GM23338 (cell line): ENCODE measurements around the gene RHNO1. TPM values are rescaled to one million over a fixed set of nuclear protein-coding genes. Genes with fewer than 3 reads are reported as not detected.

Source experiments
- ATAC-seq: fragments of 200-7000 bp; cut with Tn5 transposase; 3 replicates; pipeline ENCODE4 v1.9.1; 2020
- DNase-seq: peaks from one replicate; pipeline ENCODE4 v3.0.0-alpha.2; 2015; ENCODE audit warnings: low spot score
- H2AFZ ChIP-seq: fragments of 200-600 bp; sonication (generic); 2 replicates; pipeline ENCODE4 v1.8.0; 2016; ENCODE audit warnings: antibody characterized with exemption, mild to moderate bottlenecking, moderate library complexity
- H3F3A ChIP-seq: fragments of 200-600 bp; sonication (generic); replicated peaks from 2 replicates; pipeline ENCODE4 v1.8.0; 2017; ENCODE audit warnings: antibody characterized with exemption, mixed run types, low read depth
- H3K27ac ChIP-seq: fragments of 200-600 bp; sonication (generic); 2 replicates; pipeline ENCODE4 v1.6.1; 2016; ENCODE audit warnings: low read depth
- H3K27me3 ChIP-seq: fragments of 200-600 bp; sonication (generic); 2 replicates; pipeline ENCODE4 v1.8.0; 2016; ENCODE audit warnings: mild to moderate bottlenecking, mixed run types, moderate library complexity; ENCODE audit not compliant: insufficient read depth
- H3K36me3 ChIP-seq: fragments of 200-600 bp; sonication (generic); 2 replicates; pipeline ENCODE4 v1.8.0; 2016; ENCODE audit warnings: mild to moderate bottlenecking; ENCODE audit not compliant: insufficient read depth
- H3K4me1 ChIP-seq: fragments of 200-600 bp; sonication (generic); 2 replicates; pipeline ENCODE4 v1.8.0; 2016; ENCODE audit warnings: mild to moderate bottlenecking, moderate library complexity; ENCODE audit not compliant: insufficient read depth
- H3K4me2 ChIP-seq: fragments of 200-600 bp; sonication (generic); 2 replicates; pipeline ENCODE4 v1.7.1; 2017; ENCODE audit warnings: mixed run types
- H3K4me3 ChIP-seq: fragments of 200-600 bp; sonication (generic); 2 replicates; pipeline ENCODE4 v1.6.1; 2016; ENCODE audit warnings: mixed run types
- H3K79me2 ChIP-seq: fragments of 200-600 bp; sonication (generic); replicated peaks from 2 replicates; pipeline ENCODE4 v1.8.0; 2017; ENCODE audit warnings: mild to moderate bottlenecking; ENCODE audit not compliant: insufficient read depth
- H3K9me2 ChIP-seq: fragments of 200-600 bp; sonication (generic); 2 replicates; pipeline ENCODE4 v1.8.0; 2017; ENCODE audit not compliant: insufficient read depth
- H4K20me1 ChIP-seq: fragments of 200-600 bp; sonication (generic); replicated peaks from 2 replicates; pipeline ENCODE4 v1.8.0; 2017; ENCODE audit warnings: mild to moderate bottlenecking; ENCODE audit not compliant: insufficient read depth
- H3K27ac Mint-ChIP-seq: 2 replicates; pipeline ENCODE4 v1.8.0; 2020; ENCODE audit warnings: inconsistent platforms, mild to moderate bottlenecking, moderate library complexity, mixed read lengths
- H3K27me3 Mint-ChIP-seq: 3 replicates; pipeline ENCODE4 v1.8.0; 2022; ENCODE audit warnings: low read depth, mild to moderate bottlenecking, moderate library complexity, mixed read lengths, inconsistent platforms; ENCODE audit not compliant: insufficient read depth, poor library complexity
- H3K36me3 Mint-ChIP-seq: 3 replicates; pipeline ENCODE4 v1.8.0; 2021; ENCODE audit warnings: low read depth, mild to moderate bottlenecking, inconsistent platforms, moderate library complexity, mixed read lengths
- H3K4me1 Mint-ChIP-seq: 3 replicates; pipeline ENCODE4 v1.8.0; 2020; ENCODE audit warnings: mild to moderate bottlenecking, inconsistent platforms, mixed read lengths
- H3K4me3 Mint-ChIP-seq: 3 replicates; pipeline ENCODE4 v1.8.0; 2021; ENCODE audit warnings: moderate library complexity, mild to moderate bottlenecking, inconsistent platforms, mixed read lengths
- H3K9me3 Mint-ChIP-seq: 3 replicates; pipeline ENCODE4 v1.8.0; 2020; ENCODE audit warnings: moderate library complexity, mild to moderate bottlenecking, inconsistent platforms, mixed read lengths
- CREB1 ChIP-seq: fragments of 250-450 bp; sonication (Bioruptor Pico); IDR thresholded peaks from 2 replicates; pipeline ENCODE4 v1.5.0; 2020; ENCODE audit warnings: low read depth, mild to moderate bottlenecking, moderate library complexity
- ETS1 ChIP-seq: IDR thresholded peaks from 2 replicates; pipeline ENCODE4 v1.6.1; 2016; ENCODE audit warnings: antibody characterized with exemption
- EZH2 ChIP-seq: fragments of 200-600 bp; sonication (generic); IDR thresholded peaks from one replicate; pipeline ENCODE4 v1.8.0; 2017; ENCODE audit warnings: antibody characterized with exemption, mild to moderate bottlenecking, low read depth; ENCODE audit not compliant: unreplicated experiment
- EZH2phosphoT487 ChIP-seq: fragments of 200-600 bp; sonication (generic); IDR thresholded peaks from one replicate; pipeline ENCODE4 v1.8.1; 2018; ENCODE audit warnings: antibody characterized with exemption; ENCODE audit not compliant: unreplicated experiment
- JUNB ChIP-seq: IDR thresholded peaks from one replicate; pipeline ENCODE4 v1.6.1; 2016; ENCODE audit warnings: antibody characterized with exemption; ENCODE audit not compliant: unreplicated experiment
- NANOG ChIP-seq: IDR thresholded peaks from 2 replicates; pipeline ENCODE4 v1.6.1; 2016; ENCODE audit warnings: antibody characterized with exemption, borderline replicate concordance
- POLR2AphosphoS5 ChIP-seq: IDR thresholded peaks from 2 replicates; pipeline ENCODE4 v1.6.1; 2016; ENCODE audit warnings: antibody characterized with exemption, low read depth
- REST ChIP-seq: IDR thresholded peaks from one replicate; pipeline ENCODE4 v1.6.1; 2018; ENCODE audit warnings: antibody characterized with exemption; ENCODE audit not compliant: unreplicated experiment
- STAT1 ChIP-seq: IDR thresholded peaks from one replicate; pipeline ENCODE4 v1.6.1; 2016; ENCODE audit warnings: antibody characterized with exemption; ENCODE audit not compliant: unreplicated experiment
- ZNF114 ChIP-seq: fragments of 250-450 bp; sonication (Bioruptor Pico); IDR thresholded peaks from 2 replicates; pipeline ENCODE4 v1.5.0; 2020; ENCODE audit warnings: mild to moderate bottlenecking, moderate library complexity
- ZNF331 ChIP-seq: fragments of 250-450 bp; sonication (Bioruptor Pico); IDR thresholded peaks from 2 replicates; pipeline ENCODE4 v1.5.0; 2020; ENCODE audit warnings: low read depth, mild to moderate bottlenecking, moderate library complexity
- polyA plus RNA-seq: library from polyadenylated mRNA; unstranded; fragments of >200 nt; fragmentation: Nextera tagmentation; extraction: Ambion mirVana; gene quantifications from 2 replicates; pipeline ENCODE4 v1.2.1, GENCODE V29; 2016
- total RNA-seq: library from RNA; depleted of rRNA; stranded (reverse); fragments of >200 nt; shearing (Covaris generic); gene quantifications from 2 replicates; pipeline ENCODE4 v1.2.3, GENCODE V29; 2014

Gene RHNO1
- total and polyA plus RNA-seq, 2 experiments from 2014 or later: 56.4 to 63.8 TPM

GRCh38 chr12:2895051-2895451 is 18.0 kb downstream of the RHNO1 start:
- peaks cover 15% of the 10 kb centered on the region for H3K27me3 Mint-ChIP-seq
- Histone ChIP-seq H3K27me3 (no peaks in the 10 kb centered on the region), H3K9me2 (no peaks in the 10 kb centered on the region), H3K27ac (no peak overlapping the region), H3K36me3 (no peaks in the 10 kb centered on the region), H2AFZ (no peak overlapping the region), H3K79me2 (peaks cover 34% of the 10 kb centered on the region), H3K4me1 (peaks cover 1% of the 10 kb centered on the region), H3K4me2 (no peak overlapping the region), H3F3A (0 out of 2 replicates have a peak, but pooled peaks cover 3% of the 10 kb centered on the region), H3K4me3 (no peak overlapping the region), H4K20me1 (no peaks in the 10 kb centered on the region; the same call in 1 of the 2 replicates)
- no peaks in the 10 kb centered on the region for H3K9me3 Mint-ChIP-seq
- TF ChIP-seq CREB1 (no peak), JUNB (no peak), NANOG (no peak), POLR2AphosphoS5 (no peak), STAT1 (no peak), ZNF331 (no peak), ZNF114 (CRISPR knock-in tag) (no peak), EZH2phosphoT487 (no peak), ETS1 (no peak), REST (no peak)
- peaks cover 10% of the 10 kb centered on the region; the same call in 2 of the 3 replicates for H3K4me1 Mint-ChIP-seq
- no peak overlapping the region for H3K27ac Mint-ChIP-seq
- H3K4me3 Mint-ChIP-seq: no peak overlapping the region
- ATAC-seq: no peak
- DNase-seq: peak; percentile 17
- no peaks in the 10 kb centered on the region for H3K36me3 Mint-ChIP-seq

- H3K9me3 Mint-ChIP-seq: no peaks in the 10 kb centered on the region
These were observed 18.5 kb downstream of the RHNO1 start for GRCh38 chr12:2895511-2895910.

More at GRCh38 chr12:2895511-2895910, 18.5 kb downstream of the RHNO1 start:
- no peaks in the 10 kb centered on the region for H3F3A ChIP-seq
- Mint-ChIP-seq H3K4me3 (no peak overlapping the region), H3K27me3 (peaks cover 11% of the 10 kb centered on the region), H3K4me1 (peaks cover 7% of the 10 kb centered on the region; the same call in 1 of the 3 replicates), H3K27ac (no peak overlapping the region), H3K36me3 (no peaks in the 10 kb centered on the region)
- H3K27me3 ChIP-seq: no peaks in the 10 kb centered on the region
- no peak overlapping the region for H3K4me3 ChIP-seq
- no peak overlapping the region for H2AFZ ChIP-seq
- no peaks in the 10 kb centered on the region; the same call in 1 of the 2 replicates for H4K20me1 ChIP-seq
- no peak for TF ChIP-seq STAT1
- no peak for TF ChIP-seq CREB1
- no peak for TF ChIP-seq POLR2AphosphoS5
- TF ChIP-seq EZH2: no peak
- no peak for TF ChIP-seq ZNF331
- TF ChIP-seq REST: no peak
- peaks cover 34% of the 10 kb centered on the region for H3K79me2 ChIP-seq
- no peak overlapping the region for H3K27ac ChIP-seq
- H3K9me2 ChIP-seq: no peaks in the 10 kb centered on the region
- DNase-seq: no peak
- no peak overlapping the region for H3K4me2 ChIP-seq
- no peaks in the 10 kb centered on the region; the same call in 1 of the 2 replicates for H3K4me1 ChIP-seq
- ATAC-seq: no peak
- H3K36me3 ChIP-seq: no peaks in the 10 kb centered on the region
